HG03060 (cell line): ENCODE data around the gene MBD2.

Experiments
- ATAC-seq: cut with Tn5 transposase; IDR thresholded peaks from one replicate; pipeline ENCODE4 v1.9.1; 2021; ENCODE audit warnings: low read depth, moderate number of reproducible peaks; ENCODE audit not compliant: unreplicated experiment

MBD2 gene

GRCh38 chr18:54116541-54117257 lies 107.8 kb downstream of the MBD2 start:
- ATAC-seq: no peak

GRCh38 chr18:54112356-54112755 lies 112.1 kb downstream of the MBD2 start:
- ATAC-seq: no peak

GRCh38 chr18:54109131-54109683 lies 115.3 kb downstream of the MBD2 start:
- ATAC-seq: no peak

- no peak for ATAC-seq
Observed at GRCh38 chr18:54102123-54102522, 122.3 kb downstream of the MBD2 start.
